ENCODE results near the gene SLC29A3. TPM values are rescaled to one million over a fixed set of nuclear protein-coding genes. Genes with fewer than 3 reads are reported as not detected.

The SLC29A3 gene
- total RNA-seq, 1 donor from 2014 or later: 1.7 TPM

GRCh38 chr10:71360735-71361134 is 41.7 kb downstream of the SLC29A3 start:
- no peak overlapping the region for H3K4me3 ChIP-seq
- no peaks in the 10 kb centered on the region for H3K27me3 ChIP-seq (ENCODE audit: low read depth)
- no peak for TF ChIP-seq CTCF (IDR thresholded peaks at IDR 0.05; ENCODE audit: borderline replicate concordance)
- H3K9me3 ChIP-seq (replicated peaks): no peaks in the 10 kb centered on the region
- no peak for DNase-seq
- no peak overlapping the region for H3K27ac ChIP-seq (replicated peaks)
- intact Hi-C loops (cut with micrococcal nuclease): no loop called here
- no peaks in the 10 kb centered on the region for H3K4me1 ChIP-seq
- H3K36me3 ChIP-seq: peaks cover 26% of the 10 kb centered on the region

GRCh38 chr10:71361581-71361980 is 42.5 kb downstream of the SLC29A3 start:
- Histone ChIP-seq H3K4me1 (no peaks in the 10 kb centered on the region), H3K36me3 (peaks cover 20% of the 10 kb centered on the region)
- TF ChIP-seq CTCF (IDR thresholded peaks at IDR 0.05; ENCODE audit: borderline replicate concordance): no peak

GRCh38 chr10:71362141-71362540 is 43.1 kb downstream of the SLC29A3 start:
- H3K36me3 ChIP-seq: peaks cover 16% of the 10 kb centered on the region
- no peak for DNase-seq
- intact Hi-C loops (cut with micrococcal nuclease): no loop called here
- no peak overlapping the region for H3K27ac ChIP-seq (replicated peaks)
- no peaks in the 10 kb centered on the region for H3K27me3 ChIP-seq (ENCODE audit: low read depth)
- TF ChIP-seq CTCF (IDR thresholded peaks at IDR 0.05; ENCODE audit: borderline replicate concordance): no peak
- no peaks in the 10 kb centered on the region for H3K4me1 ChIP-seq
- H3K4me3 ChIP-seq: no peak overlapping the region
- no peaks in the 10 kb centered on the region for H3K9me3 ChIP-seq (replicated peaks)

More at GRCh38 chr10:71361581-71361980, 42.5 kb downstream of the SLC29A3 start:
- H3K27me3 ChIP-seq (ENCODE audit: low read depth): no peaks in the 10 kb centered on the region
- no peaks in the 10 kb centered on the region for H3K9me3 ChIP-seq (replicated peaks)
- no peak overlapping the region for H3K27ac ChIP-seq (replicated peaks)
- H3K4me3 ChIP-seq: no peak overlapping the region
- intact Hi-C loops (cut with micrococcal nuclease): no loop called here
- DNase-seq: no peak

GRCh38 chr10:71363936-71364335 is 44.9 kb downstream of the SLC29A3 start:
- Histone ChIP-seq H3K27me3 (ENCODE audit: low read depth) (no peaks in the 10 kb centered on the region), H3K27ac (replicated peaks) (no peak overlapping the region), H3K4me3 (no peak overlapping the region), H3K36me3 (peaks cover 16% of the 10 kb centered on the region), H3K4me1 (no peaks in the 10 kb centered on the region), H3K9me3 (replicated peaks) (no peaks in the 10 kb centered on the region)
- intact Hi-C loops (cut with micrococcal nuclease): no loop called here
- no peak for TF ChIP-seq CTCF (IDR thresholded peaks at IDR 0.05; ENCODE audit: borderline replicate concordance)
- DNase-seq: no peak

GRCh38 chr10:71365366-71365765 is 46.3 kb downstream of the SLC29A3 start:
- intact Hi-C loops (cut with micrococcal nuclease): no loop called here
- Histone ChIP-seq H3K4me1 (no peaks in the 10 kb centered on the region), H3K4me3 (no peak overlapping the region), H3K27ac (replicated peaks) (no peak overlapping the region), H3K9me3 (replicated peaks) (no peaks in the 10 kb centered on the region), H3K27me3 (ENCODE audit: low read depth) (peaks cover 10% of the 10 kb centered on the region), H3K36me3 (peaks cover 16% of the 10 kb centered on the region)
- no peak for TF ChIP-seq CTCF (IDR thresholded peaks at IDR 0.05; ENCODE audit: borderline replicate concordance)
- no peak for DNase-seq

GRCh38 chr10:71366690-71367089 is 47.6 kb downstream of the SLC29A3 start:
- Histone ChIP-seq H3K4me1 (no peaks in the 10 kb centered on the region), H3K27ac (replicated peaks) (no peak overlapping the region)
- no peak for TF ChIP-seq CTCF (IDR thresholded peaks at IDR 0.05; ENCODE audit: borderline replicate concordance)

More at GRCh38 chr10:71366690-71367089, 47.6 kb downstream of the SLC29A3 start:
- Histone ChIP-seq H3K27me3 (ENCODE audit: low read depth) (peaks cover 22% of the 10 kb centered on the region), H3K9me3 (replicated peaks) (no peaks in the 10 kb centered on the region), H3K36me3 (peaks cover 13% of the 10 kb centered on the region), H3K4me3 (no peak overlapping the region)
- no peak for DNase-seq
- intact Hi-C loops (cut with micrococcal nuclease): no loop called here

Measured in left ventricle myocardium inferior (tissue), 1 donor.